DOHH2 (cell line): ENCODE results near the gene SLC4A1AP.

ENCODE experiments used
- H3F3A ChIP-seq: fragments of 200-600 bp; sonication (generic), shearing (Covaris generic); 2 replicates; pipeline ENCODE4 v1.6.0; 2016; ENCODE audit warnings: antibody characterized with exemption, mild to moderate bottlenecking; ENCODE audit not compliant: control insufficient read depth, insufficient read depth
- H3K27ac ChIP-seq: fragments of 200-600 bp; sonication (generic); 2 replicates; pipeline ENCODE4 v1.5.1; 2014; ENCODE audit warnings: low read depth, mild to moderate bottlenecking, low read length, moderate library complexity
- H3K27me3 ChIP-seq: fragments of 200-600 bp; sonication (generic); 2 replicates; pipeline ENCODE4 v1.6.1; 2014; ENCODE audit warnings: mild to moderate bottlenecking, low read length, mixed read lengths; ENCODE audit not compliant: control insufficient read depth
- H3K36me3 ChIP-seq: fragments of 200-600 bp; sonication (generic); 2 replicates; pipeline ENCODE4 v1.6.1; 2014; ENCODE audit warnings: mild to moderate bottlenecking, low read length, moderate library complexity, mixed read lengths; ENCODE audit not compliant: control insufficient read depth
- H3K4me1 ChIP-seq: fragments of 200-600 bp; sonication (generic); 2 replicates; pipeline ENCODE4 v1.6.1; 2014; ENCODE audit warnings: mild to moderate bottlenecking, low read length, mixed read lengths; ENCODE audit not compliant: control insufficient read depth
- H3K4me2 ChIP-seq: fragments of 200-600 bp; sonication (generic); 2 replicates; pipeline ENCODE4 v1.6.0; 2014; ENCODE audit warnings: mild to moderate bottlenecking, low read length, moderate library complexity
- H3K4me3 ChIP-seq: fragments of 200-600 bp; sonication (generic); 2 replicates; pipeline ENCODE4 v1.5.1; 2014; ENCODE audit warnings: mild to moderate bottlenecking, low read length, mixed read lengths
- H3K79me2 ChIP-seq: fragments of 200-600 bp; sonication (generic); 2 replicates; pipeline ENCODE4 v1.6.1; 2014; ENCODE audit warnings: mild to moderate bottlenecking, low read length, mixed read lengths; ENCODE audit not compliant: control insufficient read depth
- H3K9me2 ChIP-seq: fragments of 200-600 bp; sonication (generic); replicated peaks from 2 replicates; pipeline ENCODE4 v1.6.1; 2014; ENCODE audit warnings: mild to moderate bottlenecking, low read length, mixed read lengths; ENCODE audit not compliant: control insufficient read depth
- H3K9me3 ChIP-seq: fragments of 200-600 bp; sonication (generic); 2 replicates; pipeline ENCODE4 v1.6.1; 2014; ENCODE audit warnings: antibody characterized with exemption, low read length, mixed read lengths; ENCODE audit not compliant: control insufficient read depth, insufficient read depth
- H4K20me1 ChIP-seq: fragments of 200-600 bp; sonication (generic); 2 replicates; pipeline ENCODE4 v1.6.0; 2014; ENCODE audit warnings: low read depth, mild to moderate bottlenecking, antibody characterized with exemption, low read length, moderate library complexity; ENCODE audit not compliant: control insufficient read depth, insufficient read depth
- CTCF ChIP-seq: fragments of 200-600 bp; sonication (generic); IDR thresholded peaks from one replicate; pipeline ENCODE4 v1.5.1; 2014; ENCODE audit warnings: antibody characterized with exemption, mild to moderate bottlenecking, low read depth, low read length; ENCODE audit not compliant: poor library complexity, severe bottlenecking
- EZH2phosphoT487 ChIP-seq: fragments of 200-600 bp; sonication (generic); IDR thresholded peaks from 2 replicates; pipeline ENCODE4 v1.6.1; 2017; ENCODE audit warnings: borderline replicate concordance, mild to moderate bottlenecking, antibody characterized with exemption, low read length, moderate library complexity, mixed read lengths

Gene SLC4A1AP

GRCh38 chr2:27741673-27742072 is 78.0 kb downstream of the SLC4A1AP start:
- TF ChIP-seq CTCF (no peak), EZH2phosphoT487 (no peak)
- Histone ChIP-seq H3K4me2 (no peak overlapping the region), H3K79me2 (no peaks in the 10 kb centered on the region)

GRCh38 chr2:27742571-27742970 is 78.9 kb downstream of the SLC4A1AP start:
- H3K4me2 ChIP-seq = no peak overlapping the region
- no peaks in the 10 kb centered on the region for H3K9me2 ChIP-seq
- H3K36me3 ChIP-seq = no peaks in the 10 kb centered on the region
- H3K4me1 ChIP-seq = no peaks in the 10 kb centered on the region
- peaks cover 8% of the 10 kb centered on the region for H3K27me3 ChIP-seq
- no peaks in the 10 kb centered on the region for H3K9me3 ChIP-seq
- TF ChIP-seq EZH2phosphoT487 (no peak), CTCF (no peak)
- H3K27ac ChIP-seq = no peak overlapping the region
- H3K79me2 ChIP-seq = no peaks in the 10 kb centered on the region
- H3F3A ChIP-seq = no peaks in the 10 kb centered on the region
- H3K4me3 ChIP-seq = no peak overlapping the region
- H4K20me1 ChIP-seq = no peaks in the 10 kb centered on the region

More at GRCh38 chr2:27741673-27742072, 78.0 kb downstream of the SLC4A1AP start:
- H3K4me3 ChIP-seq = no peak overlapping the region
- no peaks in the 10 kb centered on the region for H3K9me2 ChIP-seq
- H3K27ac ChIP-seq = no peak overlapping the region
- no peaks in the 10 kb centered on the region for H3F3A ChIP-seq
- no peaks in the 10 kb centered on the region for H3K4me1 ChIP-seq
- H3K36me3 ChIP-seq = no peaks in the 10 kb centered on the region
- no peaks in the 10 kb centered on the region for H4K20me1 ChIP-seq
- H3K9me3 ChIP-seq = no peaks in the 10 kb centered on the region
- peaks cover 10% of the 10 kb centered on the region for H3K27me3 ChIP-seq
